Measurements from ENCODE around the gene SNN. TPM values are rescaled to one million over a fixed set of nuclear protein-coding genes. Genes with fewer than 3 reads are reported as not detected.
A peak's percentile ranks its signal among the peaks of the same experiment; 100 is the strongest.

SNN gene
- total and polyA plus RNA-seq, 2 experiments from 2014 or later = 28.3 to 41.8 TPM

DNA sequence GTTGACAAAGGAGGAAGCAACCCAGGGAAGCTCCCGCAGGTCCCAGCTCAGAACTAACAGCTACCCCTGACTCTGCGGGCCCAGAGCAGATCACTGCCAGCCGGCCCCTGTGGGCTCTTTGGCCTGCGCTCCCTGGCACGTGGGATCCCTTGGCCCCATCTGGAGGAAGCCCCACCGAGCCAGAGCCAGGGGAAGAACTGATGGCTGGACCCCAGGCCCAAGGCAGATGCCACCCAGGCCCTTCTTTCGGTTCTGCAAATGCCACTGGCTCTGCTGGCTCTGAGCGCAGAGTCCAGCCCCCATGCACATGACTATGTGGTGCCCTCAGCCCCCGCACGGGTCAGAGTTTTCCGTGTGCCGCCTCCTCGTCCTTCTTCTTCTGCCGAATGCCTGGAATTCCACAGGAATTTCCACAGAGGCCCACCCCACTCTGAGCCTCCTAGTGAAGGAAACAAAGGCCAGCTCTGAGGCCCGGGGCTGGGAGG, 35.8 kb upstream of the SNN start:
- Histone ChIP-seq H3K27me3 (no peaks in the 10 kb centered on the region), H3K4me3 (no peak overlapping the region), H3K27ac (no peak overlapping the region), H3K9me3 (ENCODE audit: low read depth) (no peaks in the 10 kb centered on the region), H3K36me3 (no peaks in the 10 kb centered on the region), H3K4me1 (ENCODE audit: low read depth) (peaks cover 6% of the 10 kb centered on the region)
- TF ChIP-seq, protein P1, sequence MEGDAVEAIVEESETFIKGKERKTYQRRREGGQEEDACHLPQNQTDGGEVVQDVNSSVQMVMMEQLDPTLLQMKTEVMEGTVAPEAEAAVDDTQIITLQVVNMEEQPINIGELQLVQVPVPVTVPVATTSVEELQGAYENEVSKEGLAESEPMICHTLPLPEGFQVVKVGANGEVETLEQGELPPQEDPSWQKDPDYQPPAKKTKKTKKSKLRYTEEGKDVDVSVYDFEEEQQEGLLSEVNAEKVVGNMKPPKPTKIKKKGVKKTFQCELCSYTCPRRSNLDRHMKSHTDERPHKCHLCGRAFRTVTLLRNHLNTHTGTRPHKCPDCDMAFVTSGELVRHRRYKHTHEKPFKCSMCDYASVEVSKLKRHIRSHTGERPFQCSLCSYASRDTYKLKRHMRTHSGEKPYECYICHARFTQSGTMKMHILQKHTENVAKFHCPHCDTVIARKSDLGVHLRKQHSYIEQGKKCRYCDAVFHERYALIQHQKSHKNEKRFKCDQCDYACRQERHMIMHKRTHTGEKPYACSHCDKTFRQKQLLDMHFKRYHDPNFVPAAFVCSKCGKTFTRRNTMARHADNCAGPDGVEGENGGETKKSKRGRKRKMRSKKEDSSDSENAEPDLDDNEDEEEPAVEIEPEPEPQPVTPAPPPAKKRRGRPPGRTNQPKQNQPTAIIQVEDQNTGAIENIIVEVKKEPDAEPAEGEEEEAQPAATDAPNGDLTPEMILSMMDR (IDR thresholded peaks at IDR 0.05; ENCODE audit: low read depth, low read length) = no peak
- DNase-seq (ENCODE audit: low read depth in 1 of 2, low spot score in 1 of 2) = peak; percentile 31 to 93

DNA sequence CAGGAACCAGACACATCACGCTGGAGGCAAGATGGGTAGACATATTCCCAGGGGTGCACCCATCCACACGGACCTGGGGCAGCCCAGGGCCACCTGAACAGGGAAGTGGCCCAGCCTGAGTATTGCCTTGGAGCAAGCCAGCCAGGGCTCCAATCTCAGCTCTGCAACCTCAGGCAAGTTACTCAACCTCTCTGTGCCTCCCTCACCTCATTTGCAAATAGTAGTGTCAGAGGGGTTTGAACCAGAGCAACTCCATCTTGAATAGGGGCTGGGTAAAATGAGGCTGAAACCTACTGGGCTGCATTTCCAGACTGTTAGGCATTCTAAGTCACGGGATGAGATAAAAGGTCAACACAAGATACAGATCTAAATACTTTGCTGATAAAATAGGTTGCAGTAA, 35.1 kb upstream of the SNN start:
- DNase-seq (ENCODE audit: low read depth in 1 of 2, low spot score in 1 of 2) = no peak
- TF ChIP-seq, protein P1 (IDR thresholded peaks at IDR 0.05; ENCODE audit: low read depth, low read length) = no peak
- no peaks in the 10 kb centered on the region for H3K27me3 ChIP-seq
- no peak overlapping the region for H3K4me3 ChIP-seq
- H3K36me3 ChIP-seq = no peaks in the 10 kb centered on the region
- H3K4me1 ChIP-seq (ENCODE audit: low read depth) = peaks cover 6% of the 10 kb centered on the region
- no peak overlapping the region for H3K27ac ChIP-seq
- H3K9me3 ChIP-seq (ENCODE audit: low read depth) = no peaks in the 10 kb centered on the region

DNA sequence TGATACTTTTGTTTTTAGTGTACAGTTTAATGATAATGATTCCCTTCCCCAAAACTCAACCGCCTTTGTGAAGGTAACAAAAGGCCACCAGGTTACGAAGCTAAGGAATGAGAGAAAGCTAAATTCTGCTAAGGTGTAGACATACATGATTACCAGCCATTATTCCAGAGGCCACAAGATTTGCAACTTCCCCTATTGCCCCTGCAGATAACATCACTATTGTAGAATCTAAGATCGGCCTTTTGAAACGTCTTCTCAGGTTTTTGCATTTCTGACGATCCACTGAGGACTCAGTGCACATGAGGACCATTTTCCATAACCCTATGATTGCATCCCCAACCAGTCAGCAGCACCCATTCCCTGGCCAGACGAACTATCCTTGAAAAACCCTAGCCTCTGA, 33.9 kb upstream of the SNN start:
- no peak for DNase-seq (ENCODE audit: low read depth in 1 of 2, low spot score in 1 of 2)
- TF ChIP-seq, protein P1 (IDR thresholded peaks at IDR 0.05; ENCODE audit: low read depth, low read length) = no peak
- no peaks in the 10 kb centered on the region for H3K9me3 ChIP-seq (ENCODE audit: low read depth)
- H3K4me3 ChIP-seq = no peak overlapping the region
- no peak overlapping the region for H3K27ac ChIP-seq
- no peaks in the 10 kb centered on the region for H3K27me3 ChIP-seq
- H3K36me3 ChIP-seq = no peaks in the 10 kb centered on the region
- peaks cover 6% of the 10 kb centered on the region for H3K4me1 ChIP-seq (ENCODE audit: low read depth)

DNA sequence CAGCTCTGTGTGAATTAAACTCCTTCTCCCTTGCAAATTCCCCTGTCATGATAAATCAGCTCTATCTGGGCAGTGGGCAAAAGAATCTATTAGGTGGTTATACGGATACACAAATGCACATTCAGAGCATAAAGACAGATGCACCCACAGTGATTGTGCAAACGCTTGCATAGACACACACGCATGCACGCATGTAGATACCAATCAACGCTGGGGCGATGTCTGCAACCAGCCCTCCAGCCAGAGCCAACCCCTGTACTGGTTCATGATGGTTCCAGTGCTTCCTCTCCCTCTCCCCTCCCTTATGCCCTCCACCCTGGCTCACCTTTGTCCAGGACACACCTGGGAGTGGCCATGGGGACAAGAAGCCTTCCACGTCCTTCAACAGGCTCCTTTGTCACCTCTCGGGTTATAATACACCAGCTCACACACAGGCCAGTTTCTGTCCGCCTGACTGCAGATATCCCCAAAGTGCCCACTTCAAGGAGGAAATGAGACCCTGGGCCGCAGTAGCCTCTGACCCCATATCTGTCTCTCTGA, 33.1 kb upstream of the SNN start:
- H3K9me3 ChIP-seq (ENCODE audit: low read depth) = no peaks in the 10 kb centered on the region
- TF ChIP-seq, protein P1 (IDR thresholded peaks at IDR 0.05; ENCODE audit: low read depth, low read length) = no peak
- DNase-seq (ENCODE audit: low read depth in 1 of 2, low spot score in 1 of 2) = no peak
- peaks cover 6% of the 10 kb centered on the region for H3K4me1 ChIP-seq (ENCODE audit: low read depth)
- H3K36me3 ChIP-seq = no peaks in the 10 kb centered on the region
- H3K27ac ChIP-seq = no peak overlapping the region
- no peak overlapping the region for H3K4me3 ChIP-seq
- no peaks in the 10 kb centered on the region for H3K27me3 ChIP-seq

DNA sequence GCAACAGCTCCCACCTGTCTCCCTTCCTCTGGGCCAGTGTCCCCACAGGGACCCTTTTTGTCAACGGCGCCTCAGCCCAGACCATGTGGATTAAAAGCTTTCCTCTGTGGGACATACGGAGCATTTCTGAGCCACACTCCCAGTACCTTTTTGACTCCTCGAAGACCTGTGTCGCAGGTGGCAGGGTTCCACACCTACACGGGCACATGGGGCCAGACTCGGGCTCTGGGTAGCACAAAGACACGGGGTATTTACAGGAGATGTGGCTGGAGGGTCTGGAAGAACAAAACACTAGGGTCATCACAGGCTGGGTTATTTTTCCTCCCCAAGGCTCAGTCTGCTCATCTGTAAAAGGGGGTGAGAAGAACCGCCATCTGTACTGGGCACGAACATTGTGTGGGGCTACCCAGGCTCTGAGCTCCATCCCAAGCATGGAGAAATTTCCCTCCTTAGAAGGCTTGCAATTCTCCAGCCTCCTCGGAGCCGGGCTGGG, 32.5 kb upstream of the SNN start:
- Histone ChIP-seq H3K27me3 (no peaks in the 10 kb centered on the region), H3K36me3 (no peaks in the 10 kb centered on the region), H3K9me3 (ENCODE audit: low read depth) (no peaks in the 10 kb centered on the region), H3K4me3 (no peak overlapping the region), H3K4me1 (ENCODE audit: low read depth) (peaks cover 10% of the 10 kb centered on the region), H3K27ac (no peak overlapping the region)
- TF ChIP-seq, protein P1 (IDR thresholded peaks at IDR 0.05; ENCODE audit: low read depth, low read length) = no peak
- no peak for DNase-seq (ENCODE audit: low read depth in 1 of 2, low spot score in 1 of 2)

Measured in cardiac muscle cell (in vitro differentiated cells and primary cell).